HG02938 (cell line): ENCODE data around the gene SCTR.

Experiments
- ATAC-seq: cut with Tn5 transposase; IDR thresholded peaks from one replicate; pipeline ENCODE4 v1.9.1; 2021; ENCODE audit warnings: mild to moderate bottlenecking, moderate library complexity; ENCODE audit not compliant: unreplicated experiment

SCTR gene

GRCh38 chr2:119523383-119523951, 816 bp downstream of the SCTR start:
- ATAC-seq, result no peak

- ATAC-seq, result no peak
These were observed 1.6 kb downstream of the SCTR start for GRCh38 chr2:119522671-119523070.

- no peak for ATAC-seq
These were observed 2.7 kb downstream of the SCTR start for GRCh38 chr2:119521433-119522050.

GRCh38 chr2:119520696-119521432, 3.4 kb downstream of the SCTR start:
- no peak for ATAC-seq

GRCh38 chr2:119519057-119519408, 5.2 kb downstream of the SCTR start:
- no peak for ATAC-seq

GRCh38 chr2:119518401-119519056, 5.8 kb downstream of the SCTR start:
- ATAC-seq, result no peak

GRCh38 chr2:119517433-119517832, 6.8 kb downstream of the SCTR start:
- ATAC-seq, result peak; percentile 95

GRCh38 chr2:119516121-119516520, 8.2 kb downstream of the SCTR start:
- ATAC-seq, result no peak

- no peak for ATAC-seq
These were observed 10.5 kb downstream of the SCTR start for GRCh38 chr2:119513832-119514231.

- no peak for ATAC-seq
These were observed 11.3 kb downstream of the SCTR start for GRCh38 chr2:119512946-119513345.

- no peak for ATAC-seq
These were observed 12.3 kb downstream of the SCTR start for GRCh38 chr2:119511989-119512388.

- no peak for ATAC-seq
These were observed 15.5 kb downstream of the SCTR start for GRCh38 chr2:119508756-119509155.

GRCh38 chr2:119496682-119497081, 27.6 kb downstream of the SCTR start:
- ATAC-seq, result no peak

- no peak for ATAC-seq
These were observed 28.3 kb downstream of the SCTR start for GRCh38 chr2:119495948-119496347.

GRCh38 chr2:119494163-119494790, 30.0 kb downstream of the SCTR start:
- ATAC-seq, result no peak

- no peak for ATAC-seq
These were observed 32.3 kb downstream of the SCTR start for GRCh38 chr2:119491776-119492525.

GRCh38 chr2:119490653-119491195, 33.6 kb downstream of the SCTR start:
- ATAC-seq, result no peak

GRCh38 chr2:119490106-119490505, 34.2 kb downstream of the SCTR start:
- ATAC-seq, result no peak

- no peak for ATAC-seq
These were observed 34.9 kb downstream of the SCTR start for GRCh38 chr2:119489232-119489952.
